CD14-positive monocyte (primary cell): ENCODE results near the gene RBM15. TPM values are rescaled to one million over a fixed set of nuclear protein-coding genes. Genes with fewer than 3 reads are reported as not detected.

Experiments used
- DNase-seq, 3 donors: peaks; one replicate each; pipeline ENCODE4 v3.0.0-alpha.2; 2011 to 2022
- H2AFZ ChIP-seq: 2 replicates; pipeline ENCODE4 v1.6.0; 2012; ENCODE audit warnings: mild to moderate bottlenecking, low read depth, low read length, inconsistent platforms; ENCODE audit not compliant: insufficient read depth, poor library complexity, severe bottlenecking
- H3K27ac ChIP-seq, 2 donors: 1 replicate in 1 of 2; 2 replicates in 1 of 2; pipeline ENCODE4 v1.5.1; 2012 to 2013; ENCODE audit warnings: low read length in 2 of 2, control low read depth in 1 of 2, inconsistent platforms in 1 of 2, low read depth in 1 of 2, mild to moderate bottlenecking in 1 of 2
- H3K27me3 ChIP-seq, 2 donors: one replicate each; pipeline versions ENCODE4 v1.6.0 to v1.6.1; 2011 to 2013; ENCODE audit warnings: low read length in 2 of 2; ENCODE audit not compliant: control insufficient read depth in 2 of 2, insufficient read depth in 2 of 2
- H3K36me3 ChIP-seq, 2 donors: replicated peaks in 1 of 2; 1 replicate in 1 of 2; 2 replicates in 1 of 2; pipeline versions ENCODE4 v1.5.1 to v1.6.1; 2012 to 2013; ENCODE audit warnings: low read length in 2 of 2, control low read depth in 1 of 2, inconsistent platforms in 1 of 2, mild to moderate bottlenecking in 1 of 2; ENCODE audit not compliant: insufficient read depth in 2 of 2, control insufficient read depth in 1 of 2
- H3K4me1 ChIP-seq, 2 donors: 1 replicate in 1 of 2; 2 replicates in 1 of 2; pipeline versions ENCODE4 v1.5.1 to v1.6.1; 2012 to 2013; ENCODE audit warnings: low read length in 2 of 2, control low read depth in 1 of 2, inconsistent platforms in 1 of 2, mild to moderate bottlenecking in 1 of 2, moderate library complexity in 1 of 2; ENCODE audit not compliant: insufficient read depth in 2 of 2, control insufficient read depth in 1 of 2
- H3K4me2 ChIP-seq: replicated peaks from 2 replicates; pipeline ENCODE3; 2012; ENCODE audit warnings: low read length, moderate library complexity, mild to moderate bottlenecking; ENCODE audit not compliant: poor library complexity, severe bottlenecking; ENCODE audit errors: extremely low read depth
- H3K4me3 ChIP-seq, 3 experiments: fragments of 200-600 bp in 1 of 3; sonication (generic) in 1 of 3; replicated peaks in 1 of 3; 1 replicate in 2 of 3; 2 replicates in 1 of 3; pipeline ENCODE4 v1.5.1; 2011 to 2013; ENCODE audit warnings: low read length in 3 of 3, mild to moderate bottlenecking in 3 of 3, control low read depth in 2 of 3, low read depth in 2 of 3, inconsistent platforms in 1 of 3, moderate library complexity in 1 of 3
- H3K79me2 ChIP-seq: 2 replicates; pipeline ENCODE4 v1.6.0; 2012; ENCODE audit warnings: mild to moderate bottlenecking, control low read depth, inconsistent platforms, low read length, moderate library complexity; ENCODE audit not compliant: insufficient read depth
- H3K9ac ChIP-seq: 2 replicates; pipeline ENCODE4 v1.6.0; 2017; ENCODE audit warnings: low read length, mild to moderate bottlenecking; ENCODE audit not compliant: insufficient read depth, poor library complexity, severe bottlenecking
- H3K9me3 ChIP-seq, 2 donors: replicated peaks in 1 of 2; 1 replicate in 1 of 2; 2 replicates in 1 of 2; pipeline versions ENCODE4 v1.5.1 to v1.6.1; 2012 to 2013; ENCODE audit warnings: low read length in 2 of 2, control low read depth in 1 of 2; ENCODE audit not compliant: control insufficient read depth in 1 of 2, insufficient read depth in 1 of 2
- H4K20me1 ChIP-seq: 2 replicates; pipeline ENCODE4 v1.6.0; 2012; ENCODE audit warnings: mild to moderate bottlenecking, low read length, control low read depth, moderate library complexity; ENCODE audit not compliant: insufficient read depth
- H3K27ac Mint-ChIP-seq, 7 donors: one replicate each; pipeline ENCODE4 v1.8.0; 2020; ENCODE audit warnings: mild to moderate bottlenecking in 7 of 7, mixed read lengths in 7 of 7, moderate library complexity in 6 of 7, inconsistent platforms in 2 of 7
- H3K27me3 Mint-ChIP-seq, 3 donors: one replicate each; pipeline ENCODE4 v1.8.0; 2021 to 2022; ENCODE audit warnings: low read depth in 3 of 3, mild to moderate bottlenecking in 3 of 3, mixed read lengths in 3 of 3, moderate library complexity in 3 of 3, inconsistent platforms in 1 of 3
- H3K36me3 Mint-ChIP-seq, 2 donors: one replicate each; pipeline ENCODE4 v1.8.0; 2020; ENCODE audit warnings: mixed read lengths in 2 of 2, inconsistent platforms in 1 of 2, mild to moderate bottlenecking in 1 of 2
- H3K4me1 Mint-ChIP-seq: one replicate; pipeline ENCODE4 v1.8.0; 2020; ENCODE audit warnings: mild to moderate bottlenecking, mixed read lengths
- H3K4me3 Mint-ChIP-seq, 2 donors: one replicate each; pipeline ENCODE4 v1.8.0; 2020; ENCODE audit warnings: mild to moderate bottlenecking in 2 of 2, mixed read lengths in 2 of 2, moderate library complexity in 1 of 2
- H3K9me3 Mint-ChIP-seq, 7 donors: one replicate each; pipeline ENCODE4 v1.8.0; 2020 to 2022; ENCODE audit warnings: mixed read lengths in 7 of 7, mild to moderate bottlenecking in 6 of 7, moderate library complexity in 6 of 7, inconsistent platforms in 2 of 7
- CTCF ChIP-seq: fragments of 200-600 bp; IDR thresholded peaks from one replicate; pipeline ENCODE4 v1.8.0; 2022; ENCODE audit warnings: antibody characterized with exemption, mild to moderate bottlenecking
- WGBS: methylation state at CpG from one replicate; pipeline ENCODE4 v1.1.5; 2013; ENCODE audit warnings: missing lambda C conversion rate; ENCODE audit not compliant: insufficient coverage; 5-methylcytosine and 5-hydroxymethylcytosine counted together
- intact Hi-C, 2 donors: fragments of 100-400 bp; cut with micrococcal nuclease; formaldehyde crosslinking; loops; one replicate each; pipeline versions ENCODE4 v1.15.0 to v1.15.1; 2023
- polyA plus RNA-seq, 3 donors: library from polyadenylated mRNA; depleted of rRNA in 1 of 3; unstranded in 2 of 3; stranded (reverse) in 1 of 3; fragments of 300-500 nt in 2 of 3; fragments of >200 nt in 1 of 3; fragmentation: Illumina TruSeq in 2 of 3; gene quantifications; 1 replicate in 2 of 3; 2 replicates in 1 of 3; pipeline ENCODE4 v1.2.3, GENCODE V29; 2012 to 2021

The RBM15 gene
- polyA plus RNA-seq, 3 donors = 6.7 to 16.8 (median 7.5) TPM

DNA sequence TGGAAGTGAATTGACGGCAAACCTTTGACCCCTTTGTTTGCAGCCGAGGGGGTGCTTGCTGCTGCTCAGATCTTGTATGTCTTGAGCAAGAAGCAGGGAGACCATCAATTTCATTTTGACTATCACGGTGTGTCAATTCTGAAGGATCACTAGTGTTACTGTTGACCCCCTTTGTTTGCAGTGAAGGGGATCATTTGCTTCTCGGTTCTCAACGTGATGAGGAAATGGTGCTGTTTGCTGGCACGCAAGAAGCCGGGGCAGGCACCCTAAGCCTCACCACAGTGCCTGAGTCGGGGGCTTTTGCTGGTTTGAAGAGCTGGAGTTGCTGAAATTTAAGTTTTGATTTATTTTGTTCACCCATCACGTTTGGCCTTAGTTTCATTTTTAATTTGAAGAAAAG, 7.5 kb downstream of the RBM15 start:
- peaks cover 100% of the 10 kb centered on the region for H3K79me2 ChIP-seq
- WGBS = 94% methylated on average over 5 of the region's 9 CpGs
- Mint-ChIP-seq H3K4me1 (peaks cover 67% of the 10 kb centered on the region), H3K27ac (peak overlapping the region in 4 of 7 donors; percentile 17 to 54 (median 33)), H3K4me3 (no peak overlapping the region), H3K27me3 (no peaks in the 10 kb centered on the region), H3K9me3 (no peaks in the 10 kb centered on the region), H3K36me3 (peaks cover 56 to 58% of the 10 kb centered on the region in 2 donors)
- H3K27ac ChIP-seq = no peak overlapping the region
- H4K20me1 ChIP-seq = peaks cover 72% of the 10 kb centered on the region
- H3K4me3 ChIP-seq = no peak overlapping the region
- no peaks in the 10 kb centered on the region for H3K27me3 ChIP-seq
- intact Hi-C loops = no loop called here
- no peak for TF ChIP-seq CTCF
- H3K9me3 ChIP-seq = no peaks in the 10 kb centered on the region
- peaks cover 20 to 47% of the 10 kb centered on the region in 2 donors for H3K4me1 ChIP-seq
- no peak for DNase-seq
- no peak overlapping the region for H3K9ac ChIP-seq
- no peak overlapping the region for H3K4me2 ChIP-seq
- peaks cover 43 to 73% of the 10 kb centered on the region in 2 donors for H3K36me3 ChIP-seq
- no peak overlapping the region for H2AFZ ChIP-seq

DNA sequence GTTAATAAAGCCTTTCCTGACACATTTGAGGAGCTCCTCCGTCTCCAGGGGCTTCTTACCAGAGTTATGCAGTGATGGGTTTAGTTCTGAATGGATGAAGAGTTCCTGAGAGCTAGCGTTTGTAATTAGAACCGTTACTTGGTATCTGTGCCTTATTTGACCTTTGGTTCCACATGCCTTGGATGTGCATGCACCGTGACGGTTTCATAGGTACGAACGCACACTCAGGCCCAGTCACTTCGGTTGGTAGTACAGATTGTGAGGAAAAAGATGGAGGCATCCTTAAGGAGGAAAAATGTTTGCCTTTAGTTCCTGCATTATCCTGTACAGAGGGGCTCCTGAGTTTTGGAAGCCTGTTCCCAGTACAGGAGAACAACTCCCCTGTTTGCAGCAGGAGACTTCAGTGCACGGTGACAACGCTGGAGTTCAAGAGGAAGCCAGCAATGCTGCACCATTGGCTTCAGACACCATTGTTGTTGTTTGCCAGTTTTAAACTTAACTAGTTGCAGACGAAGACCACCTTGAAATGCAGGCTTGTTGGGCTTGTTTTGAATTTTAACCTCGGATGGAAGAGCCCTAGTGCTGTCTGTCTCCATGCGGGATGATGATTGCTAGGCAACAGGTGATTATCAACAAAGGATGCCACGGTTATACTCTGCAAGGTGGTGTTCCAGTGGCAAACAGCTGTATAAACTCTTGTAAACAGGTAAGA, 8.2 kb downstream of the RBM15 start:
- peaks cover 14 to 41% of the 10 kb centered on the region in 2 donors for H3K4me1 ChIP-seq

More for the DNA sequence above, 8.2 kb downstream of the RBM15 start:
- no peak overlapping the region for H3K4me3 Mint-ChIP-seq
- Histone ChIP-seq H3K79me2 (peaks cover 100% of the 10 kb centered on the region), H3K9ac (no peak overlapping the region), H3K27me3 (no peaks in the 10 kb centered on the region), H3K27ac (peak overlapping the region in 1 of 2 donors; percentile 37), H3K9me3 (no peaks in the 10 kb centered on the region), H3K4me3 (no peak overlapping the region), H3K4me2 (no peak overlapping the region), H2AFZ (no peak overlapping the region), H3K36me3 (peaks cover 38 to 68% of the 10 kb centered on the region in 2 donors), H4K20me1 (peaks cover 70% of the 10 kb centered on the region)
- DNase-seq = no peak
- no peaks in the 10 kb centered on the region for H3K9me3 Mint-ChIP-seq
- TF ChIP-seq CTCF = no peak
- no peaks in the 10 kb centered on the region for H3K27me3 Mint-ChIP-seq
- peak overlapping the region in 3 of 7 donors; percentile 16 to 72 (median 46) for H3K27ac Mint-ChIP-seq
- peaks cover 51 to 53% of the 10 kb centered on the region in 2 donors for H3K36me3 Mint-ChIP-seq
- H3K4me1 Mint-ChIP-seq = peaks cover 61% of the 10 kb centered on the region
- intact Hi-C loops = no loop called here
- 96% methylated on average over 14 of the region's 14 CpGs for WGBS
